GM12878 (cell line): ENCODE results near the gene ATF7. TPM values are rescaled to one million over a fixed set of nuclear protein-coding genes. Genes with fewer than 3 reads are reported as not detected.

Source experiments
- BMI1 ChIP-seq: fragments of 450-650 bp; IDR thresholded peaks from 2 replicates; pipeline ENCODE4 v1.6.1; 2016; ENCODE audit warnings: mild to moderate bottlenecking, moderate library complexity, borderline replicate concordance
- CUX1 ChIP-seq: IDR thresholded peaks from 2 replicates; pipeline ENCODE4 v1.6.1; 2012; ENCODE audit warnings: improper control_type of control experiment, low read depth, low read length; ENCODE audit not compliant: insufficient replicate concordance
- GATAD2B ChIP-seq: fragments of 450-650 bp; conservative IDR thresholded peaks from 2 replicates; pipeline ENCODE4 v1.6.1; 2017; ENCODE audit warnings: low read depth, mild to moderate bottlenecking, moderate library complexity
- HDGF ChIP-seq: fragments of 450-650 bp; IDR thresholded peaks from 2 replicates; pipeline ENCODE4 v1.6.1; 2016; ENCODE audit warnings: antibody characterized with exemption
- MTA2 ChIP-seq: fragments of 450-650 bp; IDR thresholded peaks from 2 replicates; pipeline ENCODE4 v1.6.1; 2016; ENCODE audit warnings: low read depth, mild to moderate bottlenecking, moderate library complexity
- NFYB ChIP-seq: IDR thresholded peaks from 2 replicates; pipeline ENCODE4 v1.6.1; 2011; ENCODE audit warnings: low read depth, mild to moderate bottlenecking, low read length, improper control_type of control experiment, moderate library complexity; ENCODE audit not compliant: insufficient read depth
- PKNOX1 ChIP-seq: fragments of 450-650 bp; IDR thresholded peaks from 2 replicates; pipeline ENCODE4 v1.6.1; 2016; ENCODE audit warnings: mild to moderate bottlenecking
- POLR2A ChIP-seq: IDR thresholded peaks from 2 replicates; pipeline ENCODE4 v1.6.1; 2011; ENCODE audit warnings: low read depth, mild to moderate bottlenecking, low read length
- PRDM15 ChIP-seq: fragments of 450-650 bp; formaldehyde crosslinking; IDR thresholded peaks from 2 replicates; pipeline ENCODE4 v1.4.0; 2020; ENCODE audit warnings: mild to moderate bottlenecking, moderate library complexity
- RAD21 ChIP-seq: IDR thresholded peaks from 2 replicates; pipeline ENCODE4 v1.6.1; 2011; ENCODE audit warnings: mild to moderate bottlenecking, low read depth, low read length, moderate library complexity; ENCODE audit not compliant: insufficient read depth
- RFX5 ChIP-seq: IDR thresholded peaks from 2 replicates; pipeline ENCODE4 v1.6.1; 2011; ENCODE audit warnings: low read depth, low read length, improper control_type of control experiment
- SMARCA5 ChIP-seq: fragments of 450-650 bp; IDR thresholded peaks from 2 replicates; pipeline ENCODE4 v1.6.1; 2017; ENCODE audit warnings: mild to moderate bottlenecking
- SUPT20H ChIP-seq: IDR thresholded peaks from 2 replicates; pipeline ENCODE4 v1.6.1; 2011; ENCODE audit warnings: low read depth, mild to moderate bottlenecking, low read length, moderate library complexity, borderline replicate concordance; ENCODE audit not compliant: control insufficient read depth
- TCF12 ChIP-seq: IDR thresholded peaks from 2 replicates; pipeline ENCODE4 v1.6.1; 2011; ENCODE audit warnings: low read depth, mild to moderate bottlenecking, low read length
- YBX1 ChIP-seq: fragments of 450-650 bp; IDR thresholded peaks from 2 replicates; pipeline ENCODE4 v1.6.1; 2016; ENCODE audit warnings: antibody characterized with exemption
- YY1 ChIP-seq: IDR thresholded peaks from 2 replicates; pipeline ENCODE4 v1.6.1; 2011; ENCODE audit warnings: low read depth, mild to moderate bottlenecking, low read length
- ZBED1 ChIP-seq: IDR thresholded peaks from 2 replicates; pipeline ENCODE4 v1.6.1; 2016; ENCODE audit warnings: borderline replicate concordance
- polyA plus RNA-seq, 11 experiments: library from polyadenylated mRNA; depleted of rRNA in 4 of 11; unstranded in 6 of 11; stranded (reverse) in 5 of 11; fragments of >200 nt; fragmentation: Nextera tagmentation in 4 of 11; fragmentation: Illumina TruSeq in 1 of 11; extraction: Ambion mirVana in 4 of 11; extraction: Trizol in 1 of 11; gene quantifications; 1 replicate in 1 of 11; 2 replicates in 10 of 11; pipeline versions ENCODE4 v1.2.1 to v1.2.3, GENCODE V29; 2011 to 2016; ENCODE audit warnings: inconsistent platforms in 2 of 11, missing spikeins in 2 of 11, low read depth in 1 of 11
- total RNA-seq, 4 experiments: library from RNA; depleted of rRNA in 3 of 4; stranded (reverse); fragments of >200 nt in 3 of 4; fragmentation: Illumina TruSeq in 1 of 4; extraction: Trizol in 1 of 4; gene quantifications; 2 replicates each; pipeline versions ENCODE4 v1.2.1 to v1.2.3, GENCODE V29; 2013 to 2021
- TF ChIP-seq, protein P1 (sequence below): fragments of 450-650 bp; IDR thresholded peaks from 2 replicates; pipeline ENCODE4 v1.6.1; 2016; ENCODE audit warnings: mild to moderate bottlenecking
- TF ChIP-seq, protein P2 (sequence below): IDR thresholded peaks from 2 replicates; pipeline ENCODE4 v1.6.1; 2012; ENCODE audit warnings: low read depth, low read length, improper control_type of control experiment

Gene ATF7
- total and polyA plus RNA-seq, 10 of the 15 experiments (the other 5 are each of a cell fraction or from before 2014, with no cell fraction given), result 9.1 to 30.7 (median 21.8) TPM

DNA sequence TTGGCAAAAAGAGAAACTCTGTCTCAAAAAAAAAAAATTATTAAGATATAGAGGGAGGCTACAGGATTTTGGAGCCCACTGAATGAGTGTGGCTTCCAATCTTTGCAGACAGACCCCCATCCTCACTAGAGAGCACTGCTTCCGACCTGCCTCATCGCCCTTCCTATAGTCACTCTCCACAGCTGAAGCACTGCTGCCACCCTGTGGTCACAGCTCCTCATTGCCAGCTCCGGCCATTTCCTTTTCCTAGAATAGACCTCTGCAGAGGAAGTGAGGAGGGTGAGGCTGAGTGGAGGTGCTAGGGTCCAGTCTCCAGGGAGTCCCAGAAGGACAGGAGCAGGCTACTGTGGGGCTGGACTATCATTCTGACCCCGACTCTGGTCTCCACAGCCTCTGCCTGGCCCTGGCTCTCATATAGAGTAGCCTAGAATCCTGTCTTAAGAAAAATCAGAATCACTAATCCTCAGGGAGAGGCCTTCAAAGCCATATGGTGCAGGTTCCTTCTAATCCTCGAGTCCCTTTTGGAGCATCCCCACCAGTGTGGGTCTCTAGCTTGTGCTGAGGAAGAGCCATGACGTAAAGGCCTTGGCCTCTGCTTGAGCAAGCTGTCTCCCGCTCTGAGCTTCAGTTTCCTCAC, 117.5 kb downstream of the ATF7 start (continued):
- no peak for TF ChIP-seq SUPT20H
- TF ChIP-seq RFX5, result no peak
- no peak for TF ChIP-seq ZBED1
- no peak for TF ChIP-seq MTA2
- no peak for TF ChIP-seq HDGF
- TF ChIP-seq PKNOX1, result no peak
- peak; percentile 72; the same call in 1 of the 2 replicates for TF ChIP-seq SMARCA5
- peak; percentile 91 for TF ChIP-seq YY1
- no peak for TF ChIP-seq GATAD2B
- no peak for TF ChIP-seq PRDM15 (CRISPR knock-in tag)
- TF ChIP-seq POLR2A, result no peak
- TF ChIP-seq RAD21, result peak; percentile 97
- no peak for TF ChIP-seq YBX1
- TF ChIP-seq NFYB, result no peak
- TF ChIP-seq, protein P1, sequence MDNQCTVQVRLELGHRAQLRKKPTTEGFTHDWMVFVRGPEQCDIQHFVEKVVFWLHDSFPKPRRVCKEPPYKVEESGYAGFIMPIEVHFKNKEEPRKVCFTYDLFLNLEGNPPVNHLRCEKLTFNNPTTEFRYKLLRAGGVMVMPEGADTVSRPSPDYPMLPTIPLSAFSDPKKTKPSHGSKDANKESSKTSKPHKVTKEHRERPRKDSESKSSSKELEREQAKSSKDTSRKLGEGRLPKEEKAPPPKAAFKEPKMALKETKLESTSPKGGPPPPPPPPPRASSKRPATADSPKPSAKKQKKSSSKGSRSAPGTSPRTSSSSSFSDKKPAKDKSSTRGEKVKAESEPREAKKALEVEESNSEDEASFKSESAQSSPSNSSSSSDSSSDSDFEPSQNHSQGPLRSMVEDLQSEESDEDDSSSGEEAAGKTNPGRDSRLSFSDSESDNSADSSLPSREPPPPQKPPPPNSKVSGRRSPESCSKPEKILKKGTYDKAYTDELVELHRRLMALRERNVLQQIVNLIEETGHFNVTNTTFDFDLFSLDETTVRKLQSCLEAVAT, result no peak
- TF ChIP-seq CUX1, result no peak
- TF ChIP-seq, protein P2, sequence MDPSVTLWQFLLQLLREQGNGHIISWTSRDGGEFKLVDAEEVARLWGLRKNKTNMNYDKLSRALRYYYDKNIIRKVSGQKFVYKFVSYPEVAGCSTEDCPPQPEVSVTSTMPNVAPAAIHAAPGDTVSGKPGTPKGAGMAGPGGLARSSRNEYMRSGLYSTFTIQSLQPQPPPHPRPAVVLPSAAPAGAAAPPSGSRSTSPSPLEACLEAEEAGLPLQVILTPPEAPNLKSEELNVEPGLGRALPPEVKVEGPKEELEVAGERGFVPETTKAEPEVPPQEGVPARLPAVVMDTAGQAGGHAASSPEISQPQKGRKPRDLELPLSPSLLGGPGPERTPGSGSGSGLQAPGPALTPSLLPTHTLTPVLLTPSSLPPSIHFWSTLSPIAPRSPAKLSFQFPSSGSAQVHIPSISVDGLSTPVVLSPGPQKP, result no peak
- no peak for TF ChIP-seq TCF12
- TF ChIP-seq BMI1, result no peak
